Prostate gland (tissue), 2 donors: Measurements from ENCODE around the gene GALNT16.

Experiments used
- POLR2A ChIP-seq: fragments of 450-650 bp; IDR thresholded peaks from one replicate; pipeline ENCODE4 v1.6.1; 2016; ENCODE audit warnings: antibody characterized with exemption, mild to moderate bottlenecking
- TF ChIP-seq, protein P1 (sequence below), 4 experiments: fragments of 200-600 bp in 2 of 4; fragments of 450-650 bp in 2 of 4; sonication (generic) in 2 of 4; IDR thresholded peaks; 1 replicate in 3 of 4; 2 replicates in 1 of 4; pipeline ENCODE4 v1.5.1; 2016 to 2019; ENCODE audit warnings: antibody characterized with exemption in 4 of 4, mild to moderate bottlenecking in 2 of 4, moderate library complexity in 2 of 4

DNA sequence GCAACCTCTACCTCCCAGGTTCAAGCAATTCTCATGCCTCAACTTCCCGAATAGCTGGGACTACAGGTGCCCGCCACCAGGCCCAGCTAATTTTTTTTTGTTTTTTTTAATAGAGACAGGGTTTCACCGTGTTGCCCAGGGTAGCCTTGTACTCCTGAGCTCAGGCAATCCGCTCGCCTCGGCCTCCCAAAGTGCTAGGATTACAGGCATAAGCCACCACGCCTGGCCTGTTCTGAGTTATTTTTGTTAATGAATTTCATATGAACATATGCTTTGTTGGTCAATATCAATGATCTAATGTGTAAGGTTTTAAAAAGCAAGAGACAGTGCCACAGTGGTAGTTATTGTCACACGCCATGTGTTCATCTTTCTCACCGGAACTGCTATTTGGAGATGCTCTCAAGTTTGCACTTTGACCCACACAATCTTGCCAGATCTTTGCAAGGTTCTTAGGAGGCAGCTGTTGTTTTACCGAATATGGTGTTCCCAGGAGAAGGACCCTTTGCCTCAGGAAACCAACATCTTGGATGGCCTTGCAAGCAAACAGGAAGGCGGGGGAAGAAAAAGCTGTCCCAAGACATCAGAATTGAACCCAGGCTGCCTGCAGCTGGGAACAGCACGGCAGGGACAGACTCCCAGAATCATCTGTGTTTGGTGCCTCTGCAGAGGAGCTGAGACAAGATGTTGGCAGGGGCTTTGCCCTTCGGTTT is 30.0 kb downstream of the GALNT16 start:
- TF ChIP-seq, protein P1, sequence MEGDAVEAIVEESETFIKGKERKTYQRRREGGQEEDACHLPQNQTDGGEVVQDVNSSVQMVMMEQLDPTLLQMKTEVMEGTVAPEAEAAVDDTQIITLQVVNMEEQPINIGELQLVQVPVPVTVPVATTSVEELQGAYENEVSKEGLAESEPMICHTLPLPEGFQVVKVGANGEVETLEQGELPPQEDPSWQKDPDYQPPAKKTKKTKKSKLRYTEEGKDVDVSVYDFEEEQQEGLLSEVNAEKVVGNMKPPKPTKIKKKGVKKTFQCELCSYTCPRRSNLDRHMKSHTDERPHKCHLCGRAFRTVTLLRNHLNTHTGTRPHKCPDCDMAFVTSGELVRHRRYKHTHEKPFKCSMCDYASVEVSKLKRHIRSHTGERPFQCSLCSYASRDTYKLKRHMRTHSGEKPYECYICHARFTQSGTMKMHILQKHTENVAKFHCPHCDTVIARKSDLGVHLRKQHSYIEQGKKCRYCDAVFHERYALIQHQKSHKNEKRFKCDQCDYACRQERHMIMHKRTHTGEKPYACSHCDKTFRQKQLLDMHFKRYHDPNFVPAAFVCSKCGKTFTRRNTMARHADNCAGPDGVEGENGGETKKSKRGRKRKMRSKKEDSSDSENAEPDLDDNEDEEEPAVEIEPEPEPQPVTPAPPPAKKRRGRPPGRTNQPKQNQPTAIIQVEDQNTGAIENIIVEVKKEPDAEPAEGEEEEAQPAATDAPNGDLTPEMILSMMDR (IDR thresholded peaks at IDR 0.05): no peak
- no peak for TF ChIP-seq POLR2A
